Epithelial cell of esophagus (primary cell): Measurements from ENCODE around the gene FMNL2.

Experiments
- DNase-seq: peaks from one replicate; pipeline ENCODE4 v3.0.0; 2010; ENCODE audit warnings: low read depth
- H3K4me3 ChIP-seq: 2 replicates; pipeline ENCODE4 v1.5.1; 2011; ENCODE audit warnings: mild to moderate bottlenecking, low read length, control low read depth
- TF ChIP-seq, protein P1 (sequence below): IDR thresholded peaks from 2 replicates; pipeline ENCODE4 v1.5.1; 2011; ENCODE audit warnings: low read depth, mild to moderate bottlenecking, low read length, control low read depth, inconsistent platforms; ENCODE audit not compliant: insufficient read depth; ENCODE audit errors: missing control alignments

Gene FMNL2

GRCh38 chr2:152464851-152465470 lies 130.0 kb downstream of the FMNL2 start:
- no peak overlapping the region for H3K4me3 ChIP-seq
- TF ChIP-seq, protein P1, sequence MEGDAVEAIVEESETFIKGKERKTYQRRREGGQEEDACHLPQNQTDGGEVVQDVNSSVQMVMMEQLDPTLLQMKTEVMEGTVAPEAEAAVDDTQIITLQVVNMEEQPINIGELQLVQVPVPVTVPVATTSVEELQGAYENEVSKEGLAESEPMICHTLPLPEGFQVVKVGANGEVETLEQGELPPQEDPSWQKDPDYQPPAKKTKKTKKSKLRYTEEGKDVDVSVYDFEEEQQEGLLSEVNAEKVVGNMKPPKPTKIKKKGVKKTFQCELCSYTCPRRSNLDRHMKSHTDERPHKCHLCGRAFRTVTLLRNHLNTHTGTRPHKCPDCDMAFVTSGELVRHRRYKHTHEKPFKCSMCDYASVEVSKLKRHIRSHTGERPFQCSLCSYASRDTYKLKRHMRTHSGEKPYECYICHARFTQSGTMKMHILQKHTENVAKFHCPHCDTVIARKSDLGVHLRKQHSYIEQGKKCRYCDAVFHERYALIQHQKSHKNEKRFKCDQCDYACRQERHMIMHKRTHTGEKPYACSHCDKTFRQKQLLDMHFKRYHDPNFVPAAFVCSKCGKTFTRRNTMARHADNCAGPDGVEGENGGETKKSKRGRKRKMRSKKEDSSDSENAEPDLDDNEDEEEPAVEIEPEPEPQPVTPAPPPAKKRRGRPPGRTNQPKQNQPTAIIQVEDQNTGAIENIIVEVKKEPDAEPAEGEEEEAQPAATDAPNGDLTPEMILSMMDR, result no peak
- no peak for DNase-seq

GRCh38 chr2:152465541-152465940 lies 130.6 kb downstream of the FMNL2 start:
- TF ChIP-seq, protein P1, result no peak
- peak; percentile 38 for DNase-seq
- H3K4me3 ChIP-seq, result no peak overlapping the region

DNA sequence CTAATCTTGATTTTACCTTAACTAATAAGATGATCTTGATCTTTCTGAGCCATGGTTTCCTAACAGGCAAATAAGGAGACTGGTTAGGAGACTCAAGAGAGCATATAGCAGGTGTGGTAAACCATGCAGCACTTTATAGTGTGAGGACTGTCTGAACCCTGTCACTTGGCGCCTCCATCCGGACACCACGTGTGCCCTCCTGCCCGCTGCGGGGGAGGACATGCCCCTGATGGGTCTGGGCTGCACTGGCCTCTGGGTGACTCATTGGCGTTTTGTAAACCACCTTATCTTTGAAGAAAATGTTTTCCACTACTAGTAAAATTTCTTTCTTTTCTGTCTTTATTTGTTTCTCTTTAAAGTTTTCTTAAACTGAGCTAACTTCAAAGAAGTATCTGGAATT lies 131.1 kb downstream of the FMNL2 start:
- H3K4me3 ChIP-seq, result no peak overlapping the region
- DNase-seq, result peak; percentile 48
- TF ChIP-seq, protein P1, result no peak

GRCh38 chr2:152466980-152467676 lies 132.2 kb downstream of the FMNL2 start:
- peak; percentile 94 for DNase-seq
- TF ChIP-seq, protein P1, result no peak
- no peak overlapping the region for H3K4me3 ChIP-seq

- no peak overlapping the region for H3K4me3 ChIP-seq
Measured at GRCh38 chr2:152467677-152468410, 132.9 kb downstream of the FMNL2 start.

GRCh38 chr2:152468899-152469692 lies 134.1 kb downstream of the FMNL2 start:
- TF ChIP-seq, protein P1, result no peak
- peak; percentile 67 for DNase-seq
- no peak overlapping the region for H3K4me3 ChIP-seq

More at GRCh38 chr2:152467677-152468410, 132.9 kb downstream of the FMNL2 start:
- TF ChIP-seq, protein P1, result no peak
- DNase-seq, result no peak
